K562 (cell line): ENCODE results near the gene RNF19B. TPM values are rescaled to one million over a fixed set of nuclear protein-coding genes. Genes with fewer than 3 reads are reported as not detected.

Experiments
- CAMTA2 ChIP-seq: fragments of 250-450 bp; sonication (Bioruptor Pico); conservative IDR thresholded peaks from 2 replicates; pipeline ENCODE4 v1.5.1; 2022
- CXXC5 ChIP-seq: fragments of 250-450 bp; sonication (Bioruptor Pico); IDR thresholded peaks from 2 replicates; pipeline ENCODE4 v1.8.0; 2022; ENCODE audit warnings: inconsistent platforms, mild to moderate bottlenecking, moderate library complexity
- DMBX1 ChIP-seq: fragments of 250-450 bp; sonication (Bioruptor Pico); IDR thresholded peaks from 2 replicates; pipeline ENCODE4 v1.8.0; 2022; ENCODE audit warnings: inconsistent platforms, mild to moderate bottlenecking, moderate library complexity, borderline replicate concordance
- FOXK2 ChIP-seq, 2 experiments: fragments of 450-650 bp; IDR thresholded peaks in 1 of 2; conservative IDR thresholded peaks in 1 of 2; 2 replicates each; pipeline ENCODE4 v1.6.1; 2016; ENCODE audit warnings: low read depth in 2 of 2, mild to moderate bottlenecking in 1 of 2
- KAT8 ChIP-seq: fragments of 450-650 bp; IDR thresholded peaks from 2 replicates; pipeline ENCODE4 v1.6.1; 2016; ENCODE audit warnings: low read depth, mild to moderate bottlenecking
- KDM5B ChIP-seq: fragments of 200-600 bp; sonication (generic); IDR thresholded peaks from 2 replicates; pipeline ENCODE4 v1.6.1; 2012; ENCODE audit warnings: low read depth, mild to moderate bottlenecking, moderate library complexity, low read length, control low read depth, inconsistent platforms; ENCODE audit not compliant: insufficient replicate concordance
- MECOM ChIP-seq: fragments of 250-450 bp; sonication (Bioruptor Pico); IDR thresholded peaks from 2 replicates; pipeline ENCODE4 v1.8.0; 2022; ENCODE audit warnings: inconsistent platforms
- MTA3 ChIP-seq: fragments of 450-650 bp; formaldehyde crosslinking; IDR thresholded peaks from 2 replicates; pipeline ENCODE4 v1.6.1; 2017; ENCODE audit warnings: mild to moderate bottlenecking, borderline replicate concordance
- NCOR1 ChIP-seq: fragments of 450-650 bp; IDR thresholded peaks from 2 replicates; pipeline ENCODE4 v1.6.1; 2016; ENCODE audit warnings: mild to moderate bottlenecking, moderate library complexity
- PRPF4 ChIP-seq: fragments of 200-400 bp; formaldehyde crosslinking; IDR thresholded peaks from one replicate; pipeline ENCODE4 v1.6.1; 2017; ENCODE audit warnings: low read length, low read depth, mild to moderate bottlenecking; ENCODE audit not compliant: insufficient read depth, poor library complexity, severe bottlenecking
- RAD21 ChIP-seq, 2 experiments: fragments of 250-450 bp in 1 of 2; fragments of 450-650 bp in 1 of 2; sonication (Bioruptor Pico) in 1 of 2; formaldehyde crosslinking in 1 of 2; IDR thresholded peaks in 1 of 2; conservative IDR thresholded peaks in 1 of 2; 2 replicates each; pipeline versions ENCODE4 v1.4.0 to v1.8.0; 2020 to 2022; ENCODE audit warnings: mild to moderate bottlenecking in 2 of 2, moderate library complexity in 1 of 2
- SIN3B ChIP-seq: fragments of 450-650 bp; IDR thresholded peaks from 2 replicates; pipeline ENCODE4 v1.6.1; 2017; ENCODE audit warnings: low read depth, mild to moderate bottlenecking, moderate library complexity
- TFAM ChIP-seq: fragments of 250-450 bp; sonication (Bioruptor Pico); conservative IDR thresholded peaks from 2 replicates; pipeline ENCODE4 v1.5.0; 2021; ENCODE audit warnings: mild to moderate bottlenecking, moderate library complexity
- ZEB2 ChIP-seq: fragments of 450-650 bp; IDR thresholded peaks from 2 replicates; pipeline ENCODE4 v1.6.1; 2016
- ZNF766 ChIP-seq: fragments of 200-800 bp; sonication (Bioruptor generic); conservative IDR thresholded peaks from 2 replicates; pipeline ENCODE4 v1.6.1; 2016; ENCODE audit warnings: missing genetic modification characterization, missing compliant biosample characterization
- polyA plus RNA-seq, 8 experiments: library from polyadenylated mRNA; depleted of rRNA in 4 of 8; stranded (reverse) in 5 of 8; unstranded in 3 of 8; fragments of >200 nt; fragmentation: Nextera tagmentation in 2 of 8; fragmentation: Illumina TruSeq in 1 of 8; extraction: Ambion mirVana in 2 of 8; extraction: Trizol in 1 of 8; gene quantifications; 2 replicates each; pipeline versions ENCODE4 v1.2.1 to v1.2.3, GENCODE V29; 2011 to 2014; ENCODE audit warnings: inconsistent platforms in 1 of 8, missing spikeins in 1 of 8
- total RNA-seq, 7 experiments: library from RNA; depleted of rRNA in 6 of 7; stranded (reverse); fragments of >200 nt in 6 of 7; fragmentation: Illumina TruSeq in 2 of 7; extraction: Trizol in 2 of 7; gene quantifications; 2 replicates each; pipeline versions ENCODE4 v1.2.1 to v1.2.3, GENCODE V29; 2011 to 2021; ENCODE audit warnings: low replicate concordance in 1 of 7
- TF ChIP-seq, protein P1 (sequence below), 2 experiments: fragments of 150-350 bp in 1 of 2; IDR thresholded peaks; 2 replicates each; pipeline ENCODE4 v1.6.1; 2012 to 2016; ENCODE audit warnings: low read depth in 2 of 2, low read length in 2 of 2, mild to moderate bottlenecking in 1 of 2, moderate library complexity in 1 of 2
- TF ChIP-seq, protein P2 (sequence below): fragments of 200-800 bp; sonication (Bioruptor generic); IDR thresholded peaks from 2 replicates; pipeline ENCODE4 v1.6.1; 2017; ENCODE audit warnings: missing genetic modification characterization, missing compliant biosample characterization
- TF ChIP-seq, protein P3 (sequence below): sonication (generic); formaldehyde crosslinking; IDR thresholded peaks from 2 replicates; pipeline ENCODE4 v1.4.0; 2020; ENCODE audit warnings: mild to moderate bottlenecking, missing genetic modification reagents

The RNF19B gene
- total and polyA plus RNA-seq, 9 of the 15 experiments (the other 6 are each of a cell fraction or from before 2014, with no cell fraction given) = 2.6 to 14.9 (median 10.1) TPM

DNA sequence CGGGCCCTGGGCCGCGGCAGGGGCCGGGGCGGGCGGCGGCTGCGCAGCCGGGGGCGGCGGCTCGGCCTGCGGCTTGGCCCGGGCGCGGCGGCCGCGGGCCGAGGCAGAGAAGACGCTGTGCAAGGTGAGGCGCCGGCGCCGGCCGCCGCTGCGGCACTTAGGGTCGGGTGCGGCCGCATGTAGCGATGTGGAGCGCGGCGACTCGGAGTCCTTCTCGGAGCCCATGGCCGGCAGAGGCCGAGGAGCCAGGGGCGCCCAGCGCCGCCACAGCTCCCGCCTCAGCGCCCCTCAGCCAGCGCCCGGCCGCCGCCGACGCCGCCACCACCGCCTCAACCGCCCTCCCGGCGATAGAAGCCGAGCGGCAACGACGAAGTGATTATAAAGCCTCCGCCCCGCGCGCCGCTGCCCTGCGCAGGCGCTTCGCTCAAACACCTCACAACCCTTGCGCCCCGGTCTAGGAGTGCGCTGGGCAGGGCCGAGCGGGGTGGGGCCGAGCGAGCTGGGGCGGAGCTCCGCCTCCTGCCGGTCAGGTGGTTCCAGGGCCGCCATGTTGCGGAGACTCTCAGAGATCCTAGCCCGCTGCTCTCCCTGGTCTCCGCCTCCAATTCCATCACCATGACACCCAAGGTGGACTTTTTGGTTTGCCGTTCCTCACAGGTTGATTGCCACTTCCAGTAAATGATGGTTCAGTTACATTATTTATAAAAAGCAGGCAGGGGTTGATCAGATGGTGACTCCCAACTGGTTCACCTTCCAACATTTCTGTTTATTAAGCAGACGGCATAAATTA is at the start of gene RNF19B (continued):
- TF ChIP-seq KAT8 (no peak), NCOR1 (no peak), RAD21 (CRISPR knock-in tag; conservative IDR thresholded peaks at IDR 0.05 in 1 of 2, IDR thresholded peaks at IDR 0.05 in 1 of 2) (peak in 1 of 2 experiments; percentile 19; a peak in 1 of 4 replicates), MTA3 (peak; percentile 84), CXXC5 (CRISPR knock-in tag) (peak; percentile 89), MECOM (CRISPR knock-in tag) (no peak), KDM5B (peak; percentile 97), PRPF4 (peak; percentile 29), ZEB2 (peak; percentile 26; the same call in 1 of the 2 replicates), TFAM (CRISPR knock-in tag) (no peak), SIN3B (peak; percentile 66), CAMTA2 (CRISPR knock-in tag) (peak; percentile 92), FOXK2 (conservative IDR thresholded peaks at IDR 0.05 in 1 of 2, IDR thresholded peaks at IDR 0.05 in 1 of 2; ENCODE audit: low read depth in 2 of 2) (peak; percentile 90 to 93), DMBX1 (CRISPR knock-in tag) (no peak), ZNF766 (no peak)
- TF ChIP-seq, protein P1, sequence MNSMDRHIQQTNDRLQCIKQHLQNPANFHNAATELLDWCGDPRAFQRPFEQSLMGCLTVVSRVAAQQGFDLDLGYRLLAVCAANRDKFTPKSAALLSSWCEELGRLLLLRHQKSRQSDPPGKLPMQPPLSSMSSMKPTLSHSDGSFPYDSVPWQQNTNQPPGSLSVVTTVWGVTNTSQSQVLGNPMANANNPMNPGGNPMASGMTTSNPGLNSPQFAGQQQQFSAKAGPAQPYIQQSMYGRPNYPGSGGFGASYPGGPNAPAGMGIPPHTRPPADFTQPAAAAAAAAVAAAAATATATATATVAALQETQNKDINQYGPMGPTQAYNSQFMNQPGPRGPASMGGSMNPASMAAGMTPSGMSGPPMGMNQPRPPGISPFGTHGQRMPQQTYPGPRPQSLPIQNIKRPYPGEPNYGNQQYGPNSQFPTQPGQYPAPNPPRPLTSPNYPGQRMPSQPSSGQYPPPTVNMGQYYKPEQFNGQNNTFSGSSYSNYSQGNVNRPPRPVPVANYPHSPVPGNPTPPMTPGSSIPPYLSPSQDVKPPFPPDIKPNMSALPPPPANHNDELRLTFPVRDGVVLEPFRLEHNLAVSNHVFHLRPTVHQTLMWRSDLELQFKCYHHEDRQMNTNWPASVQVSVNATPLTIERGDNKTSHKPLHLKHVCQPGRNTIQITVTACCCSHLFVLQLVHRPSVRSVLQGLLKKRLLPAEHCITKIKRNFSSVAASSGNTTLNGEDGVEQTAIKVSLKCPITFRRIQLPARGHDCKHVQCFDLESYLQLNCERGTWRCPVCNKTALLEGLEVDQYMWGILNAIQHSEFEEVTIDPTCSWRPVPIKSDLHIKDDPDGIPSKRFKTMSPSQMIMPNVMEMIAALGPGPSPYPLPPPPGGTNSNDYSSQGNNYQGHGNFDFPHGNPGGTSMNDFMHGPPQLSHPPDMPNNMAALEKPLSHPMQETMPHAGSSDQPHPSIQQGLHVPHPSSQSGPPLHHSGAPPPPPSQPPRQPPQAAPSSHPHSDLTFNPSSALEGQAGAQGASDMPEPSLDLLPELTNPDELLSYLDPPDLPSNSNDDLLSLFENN (IDR thresholded peaks at IDR 0.05; ENCODE audit: low read depth in 2 of 2, low read length in 2 of 2) = peak in 1 of 2 experiments; percentile 67; a peak in 1 of 4 replicates
- TF ChIP-seq, protein P2, sequence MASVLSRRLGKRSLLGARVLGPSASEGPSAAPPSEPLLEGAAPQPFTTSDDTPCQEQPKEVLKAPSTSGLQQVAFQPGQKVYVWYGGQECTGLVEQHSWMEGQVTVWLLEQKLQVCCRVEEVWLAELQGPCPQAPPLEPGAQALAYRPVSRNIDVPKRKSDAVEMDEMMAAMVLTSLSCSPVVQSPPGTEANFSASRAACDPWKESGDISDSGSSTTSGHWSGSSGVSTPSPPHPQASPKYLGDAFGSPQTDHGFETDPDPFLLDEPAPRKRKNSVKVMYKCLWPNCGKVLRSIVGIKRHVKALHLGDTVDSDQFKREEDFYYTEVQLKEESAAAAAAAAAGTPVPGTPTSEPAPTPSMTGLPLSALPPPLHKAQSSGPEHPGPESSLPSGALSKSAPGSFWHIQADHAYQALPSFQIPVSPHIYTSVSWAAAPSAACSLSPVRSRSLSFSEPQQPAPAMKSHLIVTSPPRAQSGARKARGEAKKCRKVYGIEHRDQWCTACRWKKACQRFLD (CRISPR knock-in tag) = peak; percentile 60; the same call in 1 of the 2 replicates
- TF ChIP-seq, protein P3, sequence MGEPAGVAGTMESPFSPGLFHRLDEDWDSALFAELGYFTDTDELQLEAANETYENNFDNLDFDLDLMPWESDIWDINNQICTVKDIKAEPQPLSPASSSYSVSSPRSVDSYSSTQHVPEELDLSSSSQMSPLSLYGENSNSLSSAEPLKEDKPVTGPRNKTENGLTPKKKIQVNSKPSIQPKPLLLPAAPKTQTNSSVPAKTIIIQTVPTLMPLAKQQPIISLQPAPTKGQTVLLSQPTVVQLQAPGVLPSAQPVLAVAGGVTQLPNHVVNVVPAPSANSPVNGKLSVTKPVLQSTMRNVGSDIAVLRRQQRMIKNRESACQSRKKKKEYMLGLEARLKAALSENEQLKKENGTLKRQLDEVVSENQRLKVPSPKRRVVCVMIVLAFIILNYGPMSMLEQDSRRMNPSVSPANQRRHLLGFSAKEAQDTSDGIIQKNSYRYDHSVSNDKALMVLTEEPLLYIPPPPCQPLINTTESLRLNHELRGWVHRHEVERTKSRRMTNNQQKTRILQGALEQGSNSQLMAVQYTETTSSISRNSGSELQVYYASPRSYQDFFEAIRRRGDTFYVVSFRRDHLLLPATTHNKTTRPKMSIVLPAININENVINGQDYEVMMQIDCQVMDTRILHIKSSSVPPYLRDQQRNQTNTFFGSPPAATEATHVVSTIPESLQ (CRISPR knock-in tag) = no peak
